WTC11 (cell line): ENCODE data around the gene CRB2. TPM values are rescaled to one million over a fixed set of nuclear protein-coding genes. Genes with fewer than 3 reads are reported as not detected.

ENCODE experiments used
- ATAC-seq: fragments of 200-7000 bp; cut with Tn5 transposase; 2 replicates; pipeline ENCODE4 v1.10.0; 2021; ENCODE audit warnings: mild to moderate bottlenecking, moderate library complexity
- CTCF ChIA-PET: fragments of 300-600 bp; sonication (Branson Sonifier 250); formaldehyde crosslinking; loops from one replicate; lab custom pipeline; 2021; ENCODE audit warnings: antibody characterized with exemption; lab: Charles Lee
- POLR2A ChIA-PET: fragments of 350-600 bp; sonication (Branson Sonifier 250); formaldehyde crosslinking; loops from one replicate; lab custom pipeline; 2021; ENCODE audit warnings: antibody characterized with exemption; lab: Charles Lee
- DNase-seq: peaks from one replicate; pipeline ENCODE4 v3.0.0; 2021; ENCODE audit warnings: low spot score
- H3K27ac Mint-ChIP-seq: 2 replicates; pipeline ENCODE4 v1.8.0; 2021; ENCODE audit warnings: mixed read lengths
- H3K27me3 Mint-ChIP-seq: 2 replicates; pipeline ENCODE4 v1.8.0; 2021; ENCODE audit warnings: low read depth, mild to moderate bottlenecking, moderate library complexity, mixed read lengths
- H3K36me3 Mint-ChIP-seq: 2 replicates; pipeline ENCODE4 v1.8.0; 2021; ENCODE audit warnings: mixed read lengths
- H3K4me1 Mint-ChIP-seq: 2 replicates; pipeline ENCODE4 v1.8.0; 2022; ENCODE audit warnings: mixed read lengths
- H3K4me3 Mint-ChIP-seq: 2 replicates; pipeline ENCODE4 v1.8.0; 2021; ENCODE audit warnings: mild to moderate bottlenecking, moderate library complexity, mixed read lengths
- H3K9me3 Mint-ChIP-seq: 2 replicates; pipeline ENCODE4 v1.8.0; 2021; ENCODE audit warnings: mixed read lengths
- ATF1 ChIP-seq: sonication (generic); formaldehyde crosslinking; IDR thresholded peaks from 2 replicates; pipeline ENCODE4 v1.8.1; 2023; ENCODE audit warnings: mild to moderate bottlenecking, moderate library complexity, missing genetic modification reagents
- CBFB ChIP-seq: sonication (generic); formaldehyde crosslinking; IDR thresholded peaks from 2 replicates; pipeline ENCODE4 v1.8.1; 2022; ENCODE audit warnings: mild to moderate bottlenecking, low read depth, missing genetic modification reagents
- ETV6 ChIP-seq: sonication (generic); formaldehyde crosslinking; IDR thresholded peaks from 2 replicates; pipeline ENCODE4 v1.8.1; 2022; ENCODE audit warnings: mild to moderate bottlenecking, missing genetic modification reagents
- GTF2I ChIP-seq: fragments of 250-450 bp; sonication (Bioruptor Pico); conservative IDR thresholded peaks from 2 replicates; pipeline ENCODE4 v1.4.0; 2021; ENCODE audit warnings: mild to moderate bottlenecking
- IRF2 ChIP-seq: sonication (generic); formaldehyde crosslinking; IDR thresholded peaks from 2 replicates; pipeline ENCODE4 v1.8.0; 2022; ENCODE audit warnings: low read depth, missing genetic modification reagents, borderline replicate concordance
- KAT7 ChIP-seq: sonication (generic); formaldehyde crosslinking; IDR thresholded peaks from 2 replicates; pipeline ENCODE4 v1.8.1; 2023; ENCODE audit warnings: missing genetic modification reagents, mild to moderate bottlenecking, borderline replicate concordance
- MXD4 ChIP-seq: fragments of 250-450 bp; sonication (Bioruptor Pico); IDR thresholded peaks from 2 replicates; pipeline ENCODE4 v1.8.0; 2021; ENCODE audit warnings: mild to moderate bottlenecking, moderate library complexity, borderline replicate concordance
- NR2C2 ChIP-seq: sonication (generic); formaldehyde crosslinking; IDR thresholded peaks from 2 replicates; pipeline ENCODE4 v1.8.0; 2022; ENCODE audit warnings: mild to moderate bottlenecking, missing genetic modification reagents
- NR3C1 ChIP-seq: sonication (generic); formaldehyde crosslinking; conservative IDR thresholded peaks from 2 replicates; pipeline ENCODE4 v1.8.1; 2023; ENCODE audit warnings: low read depth, mild to moderate bottlenecking, missing genetic modification reagents
- TCF7 ChIP-seq: sonication (generic); formaldehyde crosslinking; IDR thresholded peaks from 2 replicates; pipeline ENCODE4 v1.8.0; 2022; ENCODE audit warnings: mild to moderate bottlenecking, low read depth, missing genetic modification reagents, moderate library complexity
- ZNF121 ChIP-seq: sonication (generic); formaldehyde crosslinking; IDR thresholded peaks from 2 replicates; pipeline ENCODE4 v1.8.0; 2023; ENCODE audit warnings: missing genetic modification reagents
- total RNA-seq: library from RNA; stranded (reverse); gene quantifications from 3 replicates; pipeline ENCODE4 v1.2.3, GENCODE V29; 2021
- TF ChIP-seq, protein P1 (sequence below): sonication (generic); formaldehyde crosslinking; IDR thresholded peaks from 2 replicates; pipeline ENCODE4 v1.8.0; 2023; ENCODE audit warnings: missing genetic modification reagents, mild to moderate bottlenecking, borderline replicate concordance
- TF ChIP-seq, protein P2 (sequence below): fragments of 250-450 bp; sonication (Bioruptor Pico); IDR thresholded peaks from 2 replicates; pipeline ENCODE4 v1.8.0; 2021; ENCODE audit warnings: mild to moderate bottlenecking
- TF ChIP-seq, protein P3 (sequence below): sonication (generic); formaldehyde crosslinking; IDR thresholded peaks from 2 replicates; pipeline ENCODE4 v1.8.1; 2023; ENCODE audit warnings: mild to moderate bottlenecking, missing genetic modification reagents
- TF ChIP-seq, protein P4 (sequence below): sonication (generic); formaldehyde crosslinking; IDR thresholded peaks from 2 replicates; pipeline ENCODE4 v1.8.0; 2022; ENCODE audit warnings: mild to moderate bottlenecking, missing genetic modification reagents
- TF ChIP-seq, protein P5 (sequence below): sonication (generic); formaldehyde crosslinking; IDR thresholded peaks from 2 replicates; pipeline ENCODE4 v1.8.1; 2023; ENCODE audit warnings: mild to moderate bottlenecking, missing genetic modification reagents, moderate library complexity

The CRB2 gene
- total RNA-seq, 1 experiment from 2014 or later, result 3.5 TPM

DNA sequence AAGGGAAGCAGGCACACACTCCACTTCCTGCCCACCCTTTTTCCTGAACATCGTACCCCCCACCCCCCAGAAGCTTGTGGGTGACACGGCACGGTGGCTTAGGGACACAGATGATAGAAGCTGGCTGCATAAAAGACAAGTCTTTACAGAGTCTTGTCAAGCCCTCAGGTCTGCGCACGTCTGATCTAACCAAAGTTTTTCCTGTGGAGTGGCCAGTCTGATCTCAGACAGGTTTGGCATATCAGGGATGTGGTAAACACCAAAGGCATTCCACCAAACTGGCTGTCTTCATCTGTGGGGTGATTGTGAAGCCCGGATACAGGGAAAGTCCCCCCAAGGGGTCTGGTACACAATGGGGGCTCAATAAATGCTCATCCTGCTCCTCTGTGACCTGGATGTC is 50.0 kb downstream of the CRB2 start (continued):
- TF ChIP-seq NR3C1 (CRISPR knock-in tag) (no peak), CBFB (CRISPR knock-in tag) (no peak), TCF7 (CRISPR knock-in tag) (no peak), GTF2I (CRISPR knock-in tag) (no peak), MXD4 (CRISPR knock-in tag) (no peak), IRF2 (CRISPR knock-in tag) (no peak)
- TF ChIP-seq, protein P1, sequence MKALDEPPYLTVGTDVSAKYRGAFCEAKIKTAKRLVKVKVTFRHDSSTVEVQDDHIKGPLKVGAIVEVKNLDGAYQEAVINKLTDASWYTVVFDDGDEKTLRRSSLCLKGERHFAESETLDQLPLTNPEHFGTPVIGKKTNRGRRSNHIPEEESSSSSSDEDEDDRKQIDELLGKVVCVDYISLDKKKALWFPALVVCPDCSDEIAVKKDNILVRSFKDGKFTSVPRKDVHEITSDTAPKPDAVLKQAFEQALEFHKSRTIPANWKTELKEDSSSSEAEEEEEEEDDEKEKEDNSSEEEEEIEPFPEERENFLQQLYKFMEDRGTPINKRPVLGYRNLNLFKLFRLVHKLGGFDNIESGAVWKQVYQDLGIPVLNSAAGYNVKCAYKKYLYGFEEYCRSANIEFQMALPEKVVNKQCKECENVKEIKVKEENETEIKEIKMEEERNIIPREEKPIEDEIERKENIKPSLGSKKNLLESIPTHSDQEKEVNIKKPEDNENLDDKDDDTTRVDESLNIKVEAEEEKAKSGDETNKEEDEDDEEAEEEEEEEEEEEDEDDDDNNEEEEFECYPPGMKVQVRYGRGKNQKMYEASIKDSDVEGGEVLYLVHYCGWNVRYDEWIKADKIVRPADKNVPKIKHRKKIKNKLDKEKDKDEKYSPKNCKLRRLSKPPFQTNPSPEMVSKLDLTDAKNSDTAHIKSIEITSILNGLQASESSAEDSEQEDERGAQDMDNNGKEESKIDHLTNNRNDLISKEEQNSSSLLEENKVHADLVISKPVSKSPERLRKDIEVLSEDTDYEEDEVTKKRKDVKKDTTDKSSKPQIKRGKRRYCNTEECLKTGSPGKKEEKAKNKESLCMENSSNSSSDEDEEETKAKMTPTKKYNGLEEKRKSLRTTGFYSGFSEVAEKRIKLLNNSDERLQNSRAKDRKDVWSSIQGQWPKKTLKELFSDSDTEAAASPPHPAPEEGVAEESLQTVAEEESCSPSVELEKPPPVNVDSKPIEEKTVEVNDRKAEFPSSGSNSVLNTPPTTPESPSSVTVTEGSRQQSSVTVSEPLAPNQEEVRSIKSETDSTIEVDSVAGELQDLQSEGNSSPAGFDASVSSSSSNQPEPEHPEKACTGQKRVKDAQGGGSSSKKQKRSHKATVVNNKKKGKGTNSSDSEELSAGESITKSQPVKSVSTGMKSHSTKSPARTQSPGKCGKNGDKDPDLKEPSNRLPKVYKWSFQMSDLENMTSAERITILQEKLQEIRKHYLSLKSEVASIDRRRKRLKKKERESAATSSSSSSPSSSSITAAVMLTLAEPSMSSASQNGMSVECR (CRISPR knock-in tag), result no peak
- TF ChIP-seq, protein P2, sequence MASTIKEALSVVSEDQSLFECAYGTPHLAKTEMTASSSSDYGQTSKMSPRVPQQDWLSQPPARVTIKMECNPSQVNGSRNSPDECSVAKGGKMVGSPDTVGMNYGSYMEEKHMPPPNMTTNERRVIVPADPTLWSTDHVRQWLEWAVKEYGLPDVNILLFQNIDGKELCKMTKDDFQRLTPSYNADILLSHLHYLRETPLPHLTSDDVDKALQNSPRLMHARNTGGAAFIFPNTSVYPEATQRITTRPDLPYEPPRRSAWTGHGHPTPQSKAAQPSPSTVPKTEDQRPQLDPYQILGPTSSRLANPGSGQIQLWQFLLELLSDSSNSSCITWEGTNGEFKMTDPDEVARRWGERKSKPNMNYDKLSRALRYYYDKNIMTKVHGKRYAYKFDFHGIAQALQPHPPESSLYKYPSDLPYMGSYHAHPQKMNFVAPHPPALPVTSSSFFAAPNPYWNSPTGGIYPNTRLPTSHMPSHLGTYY (CRISPR knock-in tag), result no peak
- TF ChIP-seq, protein P3, sequence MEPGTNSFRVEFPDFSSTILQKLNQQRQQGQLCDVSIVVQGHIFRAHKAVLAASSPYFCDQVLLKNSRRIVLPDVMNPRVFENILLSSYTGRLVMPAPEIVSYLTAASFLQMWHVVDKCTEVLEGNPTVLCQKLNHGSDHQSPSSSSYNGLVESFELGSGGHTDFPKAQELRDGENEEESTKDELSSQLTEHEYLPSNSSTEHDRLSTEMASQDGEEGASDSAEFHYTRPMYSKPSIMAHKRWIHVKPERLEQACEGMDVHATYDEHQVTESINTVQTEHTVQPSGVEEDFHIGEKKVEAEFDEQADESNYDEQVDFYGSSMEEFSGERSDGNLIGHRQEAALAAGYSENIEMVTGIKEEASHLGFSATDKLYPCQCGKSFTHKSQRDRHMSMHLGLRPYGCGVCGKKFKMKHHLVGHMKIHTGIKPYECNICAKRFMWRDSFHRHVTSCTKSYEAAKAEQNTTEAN, result no peak

DNA sequence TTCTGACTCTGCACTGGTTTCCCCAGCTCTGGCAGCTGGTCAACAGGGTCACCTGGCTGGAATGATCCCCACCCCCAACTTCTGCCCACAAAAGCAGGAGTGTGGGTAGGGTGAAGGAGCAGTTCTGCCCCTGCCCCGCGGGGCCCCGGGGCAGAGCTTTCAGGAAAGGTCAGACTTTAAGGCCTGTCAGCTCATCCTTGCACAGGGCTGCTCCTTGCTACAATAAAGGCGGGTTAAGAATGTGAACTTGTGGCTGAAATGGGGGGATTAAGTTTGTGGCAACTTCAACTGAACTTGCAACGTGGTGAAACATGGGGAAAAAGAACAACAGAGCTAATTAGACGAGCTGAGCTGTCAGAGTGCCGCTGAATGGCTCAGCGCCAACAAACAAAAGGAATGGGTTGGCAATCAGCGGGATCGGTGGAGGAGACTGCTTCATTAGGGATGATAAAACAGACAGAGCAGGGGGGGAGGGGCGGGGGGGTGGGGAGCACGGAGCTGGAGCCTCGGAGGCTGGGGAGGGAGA is 50.8 kb downstream of the CRB2 start:
- CTCF ChIA-PET, result interaction anchor here (1.0 to 1.9 kb wide), 7 partner anchors 10 to 634 kb away, joined by 3 to 6 read pairs (median 3); no protein-coding TSS in a partner anchor
- POLR2A ChIA-PET, result interaction anchor here (0.6 kb wide), 1 partner anchor 53 kb away, joined by 10 read pairs; no protein-coding TSS in a partner anchor
- Mint-ChIP-seq H3K4me3 (no peak overlapping the region), H3K4me1 (peaks cover 13% of the 10 kb centered on the region), H3K9me3 (no peaks in the 10 kb centered on the region), H3K27me3 (no peaks in the 10 kb centered on the region), H3K27ac (no peak overlapping the region), H3K36me3 (no peaks in the 10 kb centered on the region)
- DNase-seq (no peak), ATAC-seq (no peak)
- TF ChIP-seq, protein P4, sequence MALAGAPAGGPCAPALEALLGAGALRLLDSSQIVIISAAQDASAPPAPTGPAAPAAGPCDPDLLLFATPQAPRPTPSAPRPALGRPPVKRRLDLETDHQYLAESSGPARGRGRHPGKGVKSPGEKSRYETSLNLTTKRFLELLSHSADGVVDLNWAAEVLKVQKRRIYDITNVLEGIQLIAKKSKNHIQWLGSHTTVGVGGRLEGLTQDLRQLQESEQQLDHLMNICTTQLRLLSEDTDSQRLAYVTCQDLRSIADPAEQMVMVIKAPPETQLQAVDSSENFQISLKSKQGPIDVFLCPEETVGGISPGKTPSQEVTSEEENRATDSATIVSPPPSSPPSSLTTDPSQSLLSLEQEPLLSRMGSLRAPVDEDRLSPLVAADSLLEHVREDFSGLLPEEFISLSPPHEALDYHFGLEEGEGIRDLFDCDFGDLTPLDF (CRISPR knock-in tag), result no peak
- TF ChIP-seq ETV6 (CRISPR knock-in tag) (no peak), ZNF121 (CRISPR knock-in tag) (no peak), KAT7 (no peak), ATF1 (no peak), NR2C2 (CRISPR knock-in tag) (no peak)

DNA sequence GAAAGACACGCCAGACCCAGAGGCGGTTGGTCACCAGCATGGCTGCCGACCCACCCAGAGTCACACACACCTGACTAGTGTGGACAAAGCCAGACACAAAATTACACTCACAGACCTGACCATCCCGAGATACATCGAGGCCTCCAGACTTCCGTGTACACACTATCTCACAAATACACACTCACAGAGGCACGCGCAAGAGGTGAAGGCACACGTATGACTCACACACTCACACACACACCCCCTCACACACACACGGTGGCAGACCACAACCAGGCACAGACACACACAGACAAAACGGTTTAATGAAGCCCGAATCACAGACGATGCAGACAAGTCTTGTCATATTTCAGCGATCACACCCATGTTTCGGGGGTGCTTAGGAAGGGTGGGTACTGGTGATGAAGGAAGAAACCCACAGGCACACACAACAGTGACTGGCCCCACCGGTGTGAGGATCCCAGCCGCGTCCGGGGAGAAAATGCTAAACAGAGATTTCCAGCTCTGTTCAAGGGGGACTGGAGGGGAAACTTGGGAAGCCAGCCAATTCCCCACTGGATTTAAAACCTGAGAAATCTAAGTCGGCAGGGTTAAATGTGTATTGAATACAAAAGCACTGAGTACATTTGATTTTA is 51.3 kb downstream of the CRB2 start:
- CTCF ChIA-PET, result interaction anchor here (1.2 to 1.9 kb wide), 6 partner anchors 11 to 633 kb away, joined by 3 to 6 read pairs (median 4); no protein-coding TSS in a partner anchor
- H3K27ac Mint-ChIP-seq, result no peak overlapping the region

More for the DNA sequence above, 51.3 kb downstream of the CRB2 start:
- ATAC-seq, result no peak
- H3K27me3 Mint-ChIP-seq, result no peaks in the 10 kb centered on the region
- TF ChIP-seq, protein P5, sequence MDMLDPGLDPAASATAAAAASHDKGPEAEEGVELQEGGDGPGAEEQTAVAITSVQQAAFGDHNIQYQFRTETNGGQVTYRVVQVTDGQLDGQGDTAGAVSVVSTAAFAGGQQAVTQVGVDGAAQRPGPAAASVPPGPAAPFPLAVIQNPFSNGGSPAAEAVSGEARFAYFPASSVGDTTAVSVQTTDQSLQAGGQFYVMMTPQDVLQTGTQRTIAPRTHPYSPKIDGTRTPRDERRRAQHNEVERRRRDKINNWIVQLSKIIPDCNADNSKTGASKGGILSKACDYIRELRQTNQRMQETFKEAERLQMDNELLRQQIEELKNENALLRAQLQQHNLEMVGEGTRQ, result no peak
- no peak for TF ChIP-seq ZNF121 (CRISPR knock-in tag)
- TF ChIP-seq, all 79 proteins: peak for 0
- no peak for DNase-seq
- Mint-ChIP-seq H3K4me3 (no peak overlapping the region), H3K4me1 (peaks cover 13% of the 10 kb centered on the region), H3K9me3 (no peaks in the 10 kb centered on the region), H3K36me3 (no peaks in the 10 kb centered on the region)
- POLR2A ChIA-PET, result no interaction called here
